ENCODE results near the gene RNU6-7.
A peak's percentile ranks its signal among the peaks of the same experiment; 100 is the strongest.

RNU6-7 gene

GRCh38 chr14:32201816-32202490 is at the start of gene RNU6-7:
Gene RNU6-7, plus strand, starts transcription at chr14:32202045.
- no peak for TF ChIP-seq GATA1 (IDR thresholded peaks at IDR 0.05; ENCODE audit: low read depth, low read length)
- TF ChIP-seq POLR2A (IDR thresholded peaks at IDR 0.05; ENCODE audit: low read length), result no peak
- peak; percentile 49 to 67 for DNase-seq

- no peak for DNase-seq
- TF ChIP-seq POLR2A (IDR thresholded peaks at IDR 0.05; ENCODE audit: low read length) (no peak), GATA1 (IDR thresholded peaks at IDR 0.05; ENCODE audit: low read depth, low read length) (no peak)
Observed at GRCh38 chr14:32166029-32166428, 35.8 kb upstream of the RNU6-7 start.

- TF ChIP-seq POLR2A (IDR thresholded peaks at IDR 0.05; ENCODE audit: low read length) (no peak), GATA1 (IDR thresholded peaks at IDR 0.05; ENCODE audit: low read depth, low read length) (no peak)
- DNase-seq, result no peak
Observed at GRCh38 chr14:32166924-32167323, 34.9 kb upstream of the RNU6-7 start.

GRCh38 chr14:32167907-32168306 is 33.9 kb upstream of the RNU6-7 start:
- no peak for TF ChIP-seq POLR2A (IDR thresholded peaks at IDR 0.05; ENCODE audit: low read length)
- TF ChIP-seq GATA1 (IDR thresholded peaks at IDR 0.05; ENCODE audit: low read depth, low read length), result no peak
- no peak for DNase-seq

- no peak for DNase-seq
- no peak for TF ChIP-seq GATA1 (IDR thresholded peaks at IDR 0.05; ENCODE audit: low read depth, low read length)
- TF ChIP-seq POLR2A (IDR thresholded peaks at IDR 0.05; ENCODE audit: low read length), result no peak
Observed at GRCh38 chr14:32169191-32169590, 32.7 kb upstream of the RNU6-7 start.

- no peak for TF ChIP-seq GATA1 (IDR thresholded peaks at IDR 0.05; ENCODE audit: low read depth, low read length)
- no peak for TF ChIP-seq POLR2A (IDR thresholded peaks at IDR 0.05; ENCODE audit: low read length)
- no peak for DNase-seq
Observed at GRCh38 chr14:32171469-32171868, 30.4 kb upstream of the RNU6-7 start.

- TF ChIP-seq POLR2A (IDR thresholded peaks at IDR 0.05; ENCODE audit: low read length) (no peak), GATA1 (IDR thresholded peaks at IDR 0.05; ENCODE audit: low read depth, low read length) (no peak)
- DNase-seq, result peak in 1 of 2 experiments; percentile 2
Observed at GRCh38 chr14:32183151-32184058, 18.4 kb upstream of the RNU6-7 start.

- DNase-seq, result no peak
- TF ChIP-seq POLR2A (IDR thresholded peaks at IDR 0.05; ENCODE audit: low read length), result no peak
- TF ChIP-seq GATA1 (IDR thresholded peaks at IDR 0.05; ENCODE audit: low read depth, low read length), result no peak
Observed at GRCh38 chr14:32185097-32185496, 16.7 kb upstream of the RNU6-7 start.

- no peak for DNase-seq
- TF ChIP-seq POLR2A (IDR thresholded peaks at IDR 0.05; ENCODE audit: low read length), result no peak
- TF ChIP-seq GATA1 (IDR thresholded peaks at IDR 0.05; ENCODE audit: low read depth, low read length), result no peak
Observed at GRCh38 chr14:32186248-32186647, 15.6 kb upstream of the RNU6-7 start.

GRCh38 chr14:32189811-32190210 is 12.0 kb upstream of the RNU6-7 start:
- DNase-seq, result no peak
- TF ChIP-seq POLR2A (IDR thresholded peaks at IDR 0.05; ENCODE audit: low read length) (no peak), GATA1 (IDR thresholded peaks at IDR 0.05; ENCODE audit: low read depth, low read length) (no peak)

GRCh38 chr14:32190673-32191072 is 11.2 kb upstream of the RNU6-7 start:
- TF ChIP-seq GATA1 (IDR thresholded peaks at IDR 0.05; ENCODE audit: low read depth, low read length) (no peak), POLR2A (IDR thresholded peaks at IDR 0.05; ENCODE audit: low read length) (no peak)
- DNase-seq, result no peak

GRCh38 chr14:32192712-32193373 is 9.0 kb upstream of the RNU6-7 start:
- DNase-seq, result no peak
- TF ChIP-seq GATA1 (IDR thresholded peaks at IDR 0.05; ENCODE audit: low read depth, low read length) (no peak), POLR2A (IDR thresholded peaks at IDR 0.05; ENCODE audit: low read length) (no peak)

- no peak for DNase-seq
- TF ChIP-seq POLR2A (IDR thresholded peaks at IDR 0.05; ENCODE audit: low read length), result no peak
- no peak for TF ChIP-seq GATA1 (IDR thresholded peaks at IDR 0.05; ENCODE audit: low read depth, low read length)
Observed at GRCh38 chr14:32193532-32193931, 8.3 kb upstream of the RNU6-7 start.

- TF ChIP-seq GATA1 (IDR thresholded peaks at IDR 0.05; ENCODE audit: low read depth, low read length), result no peak
- no peak for TF ChIP-seq POLR2A (IDR thresholded peaks at IDR 0.05; ENCODE audit: low read length)
- DNase-seq, result no peak
Observed at GRCh38 chr14:32195636-32196035, 6.2 kb upstream of the RNU6-7 start.

All from erythroblast (primary cell).